GM18526 (cell line): ENCODE measurements around the gene ABCA9.

Experiments
- POLR2A ChIP-seq: IDR thresholded peaks from 3 replicates; pipeline ENCODE4 v1.6.1; 2011; ENCODE audit not compliant: insufficient read length; ENCODE audit errors: extremely low read depth

Gene ABCA9

DNA sequence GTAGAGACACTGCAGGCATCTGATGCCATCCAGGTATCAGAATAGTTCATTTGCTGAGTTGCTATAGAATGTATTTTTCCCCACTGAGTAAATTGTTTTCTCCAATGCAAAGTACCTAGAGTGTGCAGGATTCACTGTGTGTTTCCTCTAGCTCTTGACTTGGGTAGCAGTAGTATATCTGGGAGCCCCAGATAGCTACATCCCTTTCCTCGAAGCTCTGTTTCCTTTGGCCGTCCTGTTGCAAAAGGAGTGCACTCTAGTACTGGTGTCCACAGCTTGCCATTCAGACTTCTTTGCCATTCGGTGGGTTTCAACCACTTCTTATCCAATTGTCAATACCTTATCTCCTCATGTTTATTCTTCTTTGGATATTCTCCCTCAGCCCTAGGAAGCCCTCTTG lies 118.3 kb downstream of the ABCA9 start:
- TF ChIP-seq POLR2A = no peak

DNA sequence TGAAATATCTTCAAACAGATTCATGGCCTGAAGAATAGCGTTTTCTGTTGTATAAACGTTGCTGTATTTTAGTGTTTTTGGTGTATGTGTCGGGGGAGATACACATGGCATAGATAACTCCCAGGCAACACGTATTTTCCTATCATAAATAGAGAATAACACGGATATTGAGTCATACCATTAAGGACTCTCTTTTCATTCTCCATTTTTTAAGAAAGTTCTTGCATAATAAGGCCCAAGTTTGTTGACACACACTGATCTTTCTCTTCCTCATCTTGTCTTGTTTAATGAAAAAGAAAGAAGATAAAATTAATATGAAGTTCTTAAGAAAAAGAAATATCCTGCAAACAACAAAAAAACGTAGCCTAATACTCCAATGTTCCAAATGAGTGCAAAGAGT lies 119.0 kb downstream of the ABCA9 start:
- no peak for TF ChIP-seq POLR2A

DNA sequence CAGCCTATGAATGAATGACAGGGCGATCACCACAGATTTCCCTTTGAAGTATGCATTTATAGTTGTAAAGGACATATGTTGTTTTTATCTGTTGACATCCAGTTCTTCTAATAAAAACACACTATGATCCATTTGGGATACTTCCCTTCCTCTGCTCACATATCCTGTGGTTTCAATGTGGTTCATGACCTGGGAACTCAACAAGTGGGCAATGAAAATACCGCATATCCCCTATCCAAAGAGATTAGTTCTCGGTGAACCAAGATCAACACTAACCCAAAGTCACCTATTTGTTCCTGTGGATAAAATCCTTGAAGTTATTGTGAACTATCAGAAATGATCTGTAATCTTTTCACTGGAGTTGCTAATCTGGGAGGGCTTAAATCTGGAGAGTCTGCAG lies 121.5 kb downstream of the ABCA9 start:
- no peak for TF ChIP-seq POLR2A

DNA sequence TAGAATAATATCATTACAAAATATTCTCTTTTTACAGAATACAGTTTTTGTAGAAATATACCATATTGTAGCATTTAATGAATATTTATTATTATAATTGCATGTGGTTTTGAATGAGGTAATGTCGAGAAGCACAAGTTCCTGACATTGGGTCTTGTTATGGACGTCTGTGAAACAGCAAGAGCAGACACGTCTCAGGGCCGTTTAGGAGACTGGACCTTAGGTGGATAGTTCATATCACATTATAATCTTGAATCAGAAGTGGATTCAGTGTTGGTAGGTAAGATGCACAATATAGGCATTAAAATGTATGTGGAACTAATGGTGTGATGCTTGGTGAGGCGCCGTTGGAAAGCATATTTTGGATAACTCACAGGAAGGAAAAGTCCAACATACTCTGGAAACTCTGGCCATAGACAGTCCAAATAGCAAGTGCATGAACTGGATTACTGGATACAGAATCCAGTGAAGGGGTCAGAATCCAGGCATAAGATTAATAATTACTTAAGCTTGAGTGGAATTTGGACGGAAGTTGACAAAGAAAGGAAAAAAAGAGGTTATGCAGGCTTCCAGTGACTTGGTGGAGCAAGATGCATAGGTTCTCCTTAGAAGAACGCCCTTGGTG lies 122.7 kb downstream of the ABCA9 start:
- no peak for TF ChIP-seq POLR2A

DNA sequence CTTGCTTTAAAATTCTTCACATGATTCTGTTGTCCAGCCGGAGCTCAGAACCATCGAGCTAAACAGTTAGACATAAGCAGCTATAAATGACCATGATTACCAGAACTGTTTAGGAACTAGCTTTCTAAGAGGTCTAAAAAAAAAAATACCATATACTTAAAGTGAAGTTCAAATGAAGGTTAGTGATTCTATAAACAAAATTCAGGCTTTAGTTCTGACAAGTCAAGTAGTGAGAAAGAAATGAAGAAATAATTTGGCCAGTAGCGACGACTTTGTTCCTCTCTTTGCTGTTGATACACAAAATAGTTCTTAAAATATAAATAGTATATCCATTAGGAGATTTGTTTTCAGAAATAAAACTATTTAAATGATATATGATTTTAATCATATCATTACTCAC lies 133.2 kb downstream of the ABCA9 start:
- no peak for TF ChIP-seq POLR2A

DNA sequence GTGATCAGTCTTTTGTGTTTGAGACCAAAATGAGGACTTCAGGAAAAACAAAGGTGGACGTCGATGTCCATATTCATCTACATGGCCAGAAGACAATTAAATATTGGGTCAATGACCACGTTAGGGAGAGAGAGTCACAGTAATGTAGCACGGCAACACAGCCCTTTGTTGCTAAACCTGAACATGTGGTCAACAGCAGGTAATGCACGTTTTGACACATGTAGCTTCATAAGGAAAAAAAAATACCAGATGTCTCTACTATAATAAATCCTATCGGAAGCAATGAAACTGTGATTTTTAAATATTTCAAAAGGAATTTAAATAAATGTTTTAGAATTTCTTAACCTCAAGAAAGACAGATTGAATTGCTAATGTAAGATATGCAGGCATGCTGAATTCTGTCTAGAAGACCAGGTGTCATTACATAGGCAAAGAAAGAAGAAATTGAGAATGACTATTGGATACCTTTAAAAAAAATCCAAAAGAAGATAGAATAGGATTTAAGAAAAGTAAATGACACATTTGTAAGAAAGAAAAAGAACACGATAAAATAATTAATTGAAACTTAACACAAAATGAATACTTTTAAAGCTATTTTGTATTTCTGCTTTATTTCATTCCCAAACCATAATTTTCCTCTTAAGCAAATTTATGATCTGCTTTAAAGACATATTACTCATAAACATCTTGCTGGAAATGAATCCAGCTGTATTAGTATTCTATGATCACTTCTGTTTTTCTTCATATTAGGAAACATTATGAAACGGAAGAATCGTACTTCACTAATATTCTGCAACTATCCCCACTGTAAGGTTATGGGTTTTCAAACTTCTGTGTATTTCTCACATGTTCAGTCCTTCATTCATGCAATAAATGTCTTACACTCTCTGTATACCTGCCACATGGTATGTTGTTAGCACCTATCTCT lies 135.7 kb downstream of the ABCA9 start:
- no peak for TF ChIP-seq POLR2A
